GM20431 (cell line): ENCODE data around the gene SENP2.
"Not testable (repeated sequence)": the region's sequence is repeated elsewhere in the genome, so short reads cannot be mapped to it uniquely, and the experiment has no call there.

Source experiments
- in situ Hi-C: fragments of 300-500 bp; cut with MseI, MboI; formaldehyde crosslinking; loops from one replicate; pipeline ENCODE4 v1.15.0; 2020; ENCODE audit warnings: low sequenced_read_pairs; ENCODE audit not compliant: unreplicated experiment

Gene SENP2

GRCh38 chr3:185585859-185586685 lies at the start of gene SENP2:
Gene SENP2, plus strand, starts transcription at chr3:185586295. Its CDS starts 119 bp downstream, at chr3:185586414.
- in situ Hi-C loops: no loop called here

GRCh38 chr3:185537369-185537970 lies 48.6 kb upstream of the SENP2 start:
- in situ Hi-C loops: no loop called here

GRCh38 chr3:185539934-185540333 lies 46.2 kb upstream of the SENP2 start:
- in situ Hi-C loops: no loop called here

GRCh38 chr3:185540695-185541094 lies 45.4 kb upstream of the SENP2 start:
- in situ Hi-C loops: no loop called here

GRCh38 chr3:185549122-185549521 lies 37.0 kb upstream of the SENP2 start:
- in situ Hi-C loops: no loop called here

GRCh38 chr3:185549651-185550111 lies 36.4 kb upstream of the SENP2 start:
- in situ Hi-C loops: no loop called here

- in situ Hi-C loops: no loop called here
Observed at GRCh38 chr3:185552358-185552877, 33.7 kb upstream of the SENP2 start, which contains the start of gene LIPH. Gene LIPH, minus strand, starts transcription at chr3:185552588. Its CDS starts 117 bp downstream, at chr3:185552471.

- in situ Hi-C loops: no loop called here
Observed at GRCh38 chr3:185555101-185555501, 31.0 kb upstream of the SENP2 start.

- in situ Hi-C loops: no loop called here
Observed at GRCh38 chr3:185555860-185556347, 30.2 kb upstream of the SENP2 start.

- in situ Hi-C loops: not testable (repeated sequence)
Observed at GRCh38 chr3:185556640-185557039, 29.5 kb upstream of the SENP2 start.

- in situ Hi-C loops: no loop called here
Observed at GRCh38 chr3:185558395-185558794, 27.7 kb upstream of the SENP2 start.

- in situ Hi-C loops: no loop called here
Observed at GRCh38 chr3:185559706-185560090, 26.4 kb upstream of the SENP2 start.

- in situ Hi-C loops: no loop called here
Observed at GRCh38 chr3:185560676-185561075, 25.4 kb upstream of the SENP2 start.

GRCh38 chr3:185561374-185561943 lies 24.6 kb upstream of the SENP2 start:
- in situ Hi-C loops: no loop called here

- in situ Hi-C loops: no loop called here
Observed at GRCh38 chr3:185561958-185562357, 24.1 kb upstream of the SENP2 start.

GRCh38 chr3:185572183-185572582 lies 13.9 kb upstream of the SENP2 start:
- in situ Hi-C loops: loop anchor here (10.0 kb wide), 1 partner anchor 227 kb away; no protein-coding TSS in a partner anchor

GRCh38 chr3:185575108-185575869 lies 10.8 kb upstream of the SENP2 start:
- in situ Hi-C loops: loop anchor here (10.0 kb wide), 1 partner anchor 230 kb away; no protein-coding TSS in a partner anchor

- in situ Hi-C loops: no loop called here
Observed at GRCh38 chr3:185582236-185582635, 3.9 kb upstream of the SENP2 start.

- in situ Hi-C loops: no loop called here
Observed at GRCh38 chr3:185582871-185583270, 3.2 kb upstream of the SENP2 start.

GRCh38 chr3:185583925-185584324 lies 2.2 kb upstream of the SENP2 start:
- in situ Hi-C loops: no loop called here
